Spleen (tissue), 11 donors: Measurements from ENCODE around the gene KDM2A. TPM values are rescaled to one million over a fixed set of nuclear protein-coding genes. Genes with fewer than 3 reads are reported as not detected.

Experiments
- DNase-seq: peaks from one replicate; pipeline ENCODE4 v3.0.0-alpha.2; 2020
- H3K27ac ChIP-seq, 8 donors: fragments of 200-600 bp; sonication (generic) in 7 of 8; 1 replicate in 4 of 8; 2 replicates in 4 of 8; pipeline versions ENCODE4 v1.5.0 to v1.8.0; 2016 to 2021; ENCODE audit warnings: inconsistent platforms in 4 of 8, mild to moderate bottlenecking in 4 of 8, moderate library complexity in 1 of 8
- H3K27me3 ChIP-seq, 7 donors: fragments of 200-600 bp; sonication (generic) in 6 of 7; replicated peaks in 1 of 7; 1 replicate in 4 of 7; 2 replicates in 3 of 7; pipeline versions ENCODE4 v1.5.0 to v1.8.0; 2016 to 2021; ENCODE audit warnings: inconsistent platforms in 3 of 7, mild to moderate bottlenecking in 1 of 7
- H3K36me3 ChIP-seq, 6 donors: fragments of 200-600 bp; sonication (generic) in 5 of 6; 1 replicate in 4 of 6; 2 replicates in 2 of 6; pipeline versions ENCODE4 v1.5.0 to v1.8.0; 2016 to 2021; ENCODE audit warnings: inconsistent platforms in 2 of 6
- H3K4me1 ChIP-seq, 6 donors: fragments of 200-600 bp; sonication (generic) in 5 of 6; 1 replicate in 3 of 6; 2 replicates in 3 of 6; pipeline versions ENCODE4 v1.5.0 to v1.8.0; 2016 to 2021; ENCODE audit warnings: inconsistent platforms in 3 of 6
- H3K4me3 ChIP-seq, 8 donors: fragments of 200-600 bp; sonication (generic) in 7 of 8; 1 replicate in 4 of 8; 2 replicates in 4 of 8; pipeline versions ENCODE4 v1.5.0 to v1.8.0; 2016 to 2021; ENCODE audit warnings: inconsistent platforms in 4 of 8, mild to moderate bottlenecking in 4 of 8, moderate library complexity in 2 of 8
- H3K9me3 ChIP-seq, 8 donors: fragments of 200-600 bp; sonication (generic) in 7 of 8; 1 replicate in 4 of 8; 2 replicates in 4 of 8; pipeline versions ENCODE4 v1.5.0 to v1.8.0; 2016 to 2021; ENCODE audit warnings: inconsistent platforms in 4 of 8
- CTCF ChIP-seq, 11 experiments: fragments of 200-600 bp in 7 of 11; fragments of 450-650 bp in 4 of 11; sonication (generic) in 4 of 11; IDR thresholded peaks in 8 of 11; conservative IDR thresholded peaks in 3 of 11; 1 replicate in 7 of 11; 2 replicates in 4 of 11; pipeline versions ENCODE4 v1.4.0 to v1.8.0; 2016 to 2021; ENCODE audit warnings: antibody characterized with exemption in 11 of 11, inconsistent platforms in 4 of 11, mild to moderate bottlenecking in 1 of 11
- POLR2A ChIP-seq, 3 donors: fragments of 450-650 bp; IDR thresholded peaks; one replicate each; pipeline ENCODE4 v1.5.1; 2017; ENCODE audit warnings: antibody characterized with exemption in 3 of 3, mild to moderate bottlenecking in 1 of 3
- POLR2AphosphoS5 ChIP-seq, 3 donors: sonication (generic); formaldehyde crosslinking; IDR thresholded peaks; one replicate each; pipeline ENCODE4 v1.5.1; 2017; ENCODE audit warnings: antibody characterized with exemption in 3 of 3
- WGBS, 5 donors: extraction: QIAGEN DNeasy Blood & Tissue Kit in 3 of 5; methylation state at CpG; one replicate each; pipeline versions ENCODE4 v1.1.5 to v1.1.7; 2013 to 2018; 5-methylcytosine and 5-hydroxymethylcytosine counted together
- intact Hi-C: fragments of 100-400 bp; cut with DNase I; formaldehyde crosslinking; loops from one replicate; pipeline ENCODE4 v1.15.0; 2023; ENCODE audit warnings: low total_unique reads
- polyA plus RNA-seq, 3 donors: library from polyadenylated mRNA; stranded (reverse); fragments of 200-250 nt; gene quantifications; one replicate each; pipeline ENCODE4 v1.2.1, GENCODE V29; 2013
- total RNA-seq, 7 donors: library from RNA; depleted of rRNA in 3 of 7; stranded (reverse); fragments of >200 nt in 3 of 7; fragmentation: NEBNext Ultra II Directional in 4 of 7; extraction: Animal tissue kit (Norgen Biotek cat#: 25700) in 4 of 7; gene quantifications; one replicate each; pipeline versions ENCODE4 v1.1.0 to v1.2.1, GENCODE V29; 2016 to 2021
- donor health status: healthy with polysubstance abuse.
- donor health status: DM: no; HTN: no; CAD: no; lungs with moderate emphysema.
- donor health status: DM: no; HTN: no; CAD: no.
- donor health status: Bipolar disorder and iron deficiency.
- donor health status: healthy.
- donor health status: DM: no; HTN: no; CAD: no.
- donor health status: DM: yes; HTN: yes; CAD: no.

Gene KDM2A
- total and polyA plus RNA-seq, 10 donors, result 18.5 to 149 (median 125) TPM

GRCh38 chr11:67274768-67275605 lies 155.9 kb downstream of the KDM2A start:
- H3K36me3 ChIP-seq, result peaks cover 5 to 88% (median 20%) of the 10 kb centered on the region in 6 donors
- H3K4me3 ChIP-seq, result peak overlapping the region in 3 of 8 donors; percentile 6 to 81 (median 15)
- TF ChIP-seq POLR2A (IDR thresholded peaks at IDR 0.05) (no peak), POLR2AphosphoS5 (IDR thresholded peaks at IDR 0.05) (peak; percentile 68 to 83 (median 79))
- peaks cover 97 to 100% (median 100%) of the 10 kb centered on the region in 6 donors for H3K4me1 ChIP-seq
- intact Hi-C loops, result no loop called here
- peak; percentile 93 for DNase-seq
- WGBS, 5 donors, result 30 to 44% (median 39%) methylated on average over 26 to 35 of the region's 35 CpGs
- peak overlapping the region; percentile 89 to 100 (median 97) for H3K27ac ChIP-seq
- no peaks in the 10 kb centered on the region for H3K27me3 ChIP-seq
- H3K9me3 ChIP-seq, result no peaks in the 10 kb centered on the region

- intact Hi-C loops, result no loop called here
These were observed 156.7 kb downstream of the KDM2A start for GRCh38 chr11:67275606-67276409.

GRCh38 chr11:67276781-67277230 lies 157.7 kb downstream of the KDM2A start:
- DNase-seq, result peak; percentile 90
- intact Hi-C loops, result no loop called here
- peak overlapping the region in 7 of 8 donors; percentile 3 to 81 (median 29) for H3K4me3 ChIP-seq
- H3K36me3 ChIP-seq, result peaks cover 7 to 92% (median 38%) of the 10 kb centered on the region in 6 donors
- peaks cover 94 to 100% (median 100%) of the 10 kb centered on the region in 6 donors for H3K4me1 ChIP-seq
- H3K27me3 ChIP-seq, result no peaks in the 10 kb centered on the region
- H3K9me3 ChIP-seq, result no peaks in the 10 kb centered on the region
- WGBS, 5 donors, result 4 to 12% (median 7%) methylated on average over 10 to 16 of the region's 16 CpGs
- H3K27ac ChIP-seq, result peak overlapping the region; percentile 89 to 100 (median 97)
- TF ChIP-seq CTCF (IDR thresholded peaks at IDR 0.05 in 8 of 11, conservative IDR thresholded peaks at IDR 0.05 in 3 of 11) (peak in 6 of 11 experiments; percentile 14 to 50 (median 30)), POLR2AphosphoS5 (IDR thresholded peaks at IDR 0.05) (peak in 1 of 3 donors; percentile 59), POLR2A (IDR thresholded peaks at IDR 0.05) (no peak)

More at GRCh38 chr11:67275606-67276409, 156.7 kb downstream of the KDM2A start:
- H3K4me1 ChIP-seq, result peaks cover 96 to 100% (median 100%) of the 10 kb centered on the region in 6 donors
- 65 to 80% (median 72%) methylated on average over 16 to 17 of the region's 17 CpGs for WGBS, 5 donors
- peak overlapping the region; percentile 89 to 100 (median 97) for H3K27ac ChIP-seq
- H3K4me3 ChIP-seq, result peak overlapping the region in 3 of 8 donors; percentile 15 to 81 (median 29)
- H3K9me3 ChIP-seq, result no peaks in the 10 kb centered on the region
- peaks cover 7 to 92% (median 28%) of the 10 kb centered on the region in 6 donors for H3K36me3 ChIP-seq
- DNase-seq, result peak; percentile 82
- no peak for TF ChIP-seq CTCF (IDR thresholded peaks at IDR 0.05 in 8 of 11, conservative IDR thresholded peaks at IDR 0.05 in 3 of 11)
- no peak for TF ChIP-seq POLR2A (IDR thresholded peaks at IDR 0.05)
- peak in 2 of 3 donors; percentile 10 to 65 for TF ChIP-seq POLR2AphosphoS5 (IDR thresholded peaks at IDR 0.05)
- no peaks in the 10 kb centered on the region for H3K27me3 ChIP-seq

GRCh38 chr11:67277231-67277961 lies 158.3 kb downstream of the KDM2A start:
- H3K9me3 ChIP-seq, result no peaks in the 10 kb centered on the region
- DNase-seq, result peak; percentile 99
- intact Hi-C loops, result no loop called here
- H3K27ac ChIP-seq, result peak overlapping the region; percentile 89 to 100 (median 97)
- peaks cover 7 to 92% (median 42%) of the 10 kb centered on the region in 6 donors for H3K36me3 ChIP-seq
- H3K4me1 ChIP-seq, result peaks cover 88 to 100% (median 100%) of the 10 kb centered on the region in 6 donors
- H3K27me3 ChIP-seq, result no peaks in the 10 kb centered on the region
- TF ChIP-seq POLR2A (IDR thresholded peaks at IDR 0.05) (no peak), POLR2AphosphoS5 (IDR thresholded peaks at IDR 0.05) (peak; percentile 91 to 95 (median 91)), CTCF (IDR thresholded peaks at IDR 0.05 in 8 of 11, conservative IDR thresholded peaks at IDR 0.05 in 3 of 11) (peak in 3 of 11 experiments; percentile 5 to 43 (median 18))
- WGBS, 5 donors, result 1 to 3% (median 2%) methylated on average over 9 to 24 of the region's 24 CpGs
- peak overlapping the region in 7 of 8 donors; percentile 3 to 81 (median 30) for H3K4me3 ChIP-seq
